Forelimb muscle (tissue), 1 donor: Measurements from ENCODE around the gene KRT77. TPM values are rescaled to one million over a fixed set of nuclear protein-coding genes. Genes with fewer than 3 reads are reported as not detected.
"Not testable (repeated sequence)": the region's sequence is repeated elsewhere in the genome, so short reads cannot be mapped to it uniquely, and the experiment has no call there.

Experiments used
- DNase-seq: peaks from one replicate; pipeline ENCODE4 v3.0.0-alpha.2; 2013; ENCODE audit warnings: low read depth
- polyA plus RNA-seq: library from polyadenylated mRNA; unstranded; fragments of 120-200 nt; gene quantifications from one replicate; pipeline ENCODE4 v1.2.1, GENCODE V29; 2013; ENCODE audit not compliant: insufficient read length

The KRT77 gene
- not detected for polyA plus RNA-seq

GRCh38 chr12:52703424-52703823 is at the start of gene KRT77:
Gene KRT77, minus strand, starts transcription at chr12:52703524. Its CDS starts 90 bp downstream, at chr12:52703434.
- DNase-seq, result no peak

- no peak for DNase-seq
These were observed 49.2 kb upstream of the KRT77 start for GRCh38 chr12:52752516-52752915.

DNA sequence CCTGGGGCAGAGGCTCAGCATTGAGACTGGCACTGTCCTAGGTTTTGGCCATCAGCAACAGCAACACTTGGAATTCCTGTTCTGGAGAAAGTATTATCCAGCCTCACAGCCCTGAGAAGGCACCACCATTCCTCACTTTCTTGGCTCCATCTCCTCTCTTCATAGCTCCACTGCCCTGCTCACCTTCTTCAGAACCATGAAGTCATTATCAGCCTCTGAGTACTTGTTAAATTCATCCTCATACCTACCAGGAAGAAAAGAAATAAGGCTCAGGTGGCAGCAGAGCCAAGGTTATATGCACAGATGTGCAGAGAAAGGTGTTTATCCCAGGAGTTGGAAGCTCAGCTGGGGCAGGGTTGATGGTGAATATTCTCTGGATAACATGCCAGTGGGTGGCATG is 48.5 kb upstream of the KRT77 start:
- DNase-seq, result no peak

DNA sequence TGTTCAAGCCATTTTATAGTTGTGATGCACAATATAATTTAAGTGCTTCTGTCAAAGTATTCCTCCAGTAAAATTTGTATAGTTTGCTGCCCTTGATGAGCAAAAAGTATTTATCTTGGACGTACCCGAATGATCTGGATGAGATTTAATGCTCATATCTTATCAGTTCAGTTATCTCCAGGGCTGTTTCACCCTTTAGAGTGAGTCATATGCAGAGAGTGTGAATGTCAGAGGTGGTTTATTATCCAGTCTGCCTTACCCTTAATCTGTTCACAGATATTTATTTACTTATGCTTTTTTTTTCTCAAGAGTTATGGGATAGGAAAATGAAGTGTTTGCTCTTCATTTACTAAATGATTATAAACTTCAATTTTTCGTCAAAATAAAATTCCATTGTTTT is 47.2 kb upstream of the KRT77 start:
- not testable (repeated sequence) for DNase-seq

DNA sequence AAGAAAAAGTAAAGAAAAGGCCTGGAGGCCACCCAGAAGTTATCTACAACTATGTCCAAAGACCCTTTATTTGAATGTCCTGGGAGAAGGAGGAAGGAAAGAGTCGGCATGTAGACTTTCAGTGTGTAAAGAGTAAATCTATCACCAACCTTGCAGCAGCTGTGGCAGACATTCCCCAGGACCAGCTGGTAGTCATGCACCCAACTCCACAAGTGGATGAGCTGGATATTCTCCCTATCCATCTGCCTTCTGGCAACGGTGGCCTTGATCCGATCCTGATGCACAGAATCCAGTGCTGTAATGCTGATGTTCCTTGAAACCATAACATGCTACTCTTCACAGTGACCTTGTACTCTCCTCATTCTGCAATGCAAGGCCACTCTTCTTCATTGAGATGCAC is 46.5 kb upstream of the KRT77 start:
- no peak for DNase-seq

GRCh38 chr12:52748578-52748977 is 45.3 kb upstream of the KRT77 start:
- DNase-seq, result no peak

DNA sequence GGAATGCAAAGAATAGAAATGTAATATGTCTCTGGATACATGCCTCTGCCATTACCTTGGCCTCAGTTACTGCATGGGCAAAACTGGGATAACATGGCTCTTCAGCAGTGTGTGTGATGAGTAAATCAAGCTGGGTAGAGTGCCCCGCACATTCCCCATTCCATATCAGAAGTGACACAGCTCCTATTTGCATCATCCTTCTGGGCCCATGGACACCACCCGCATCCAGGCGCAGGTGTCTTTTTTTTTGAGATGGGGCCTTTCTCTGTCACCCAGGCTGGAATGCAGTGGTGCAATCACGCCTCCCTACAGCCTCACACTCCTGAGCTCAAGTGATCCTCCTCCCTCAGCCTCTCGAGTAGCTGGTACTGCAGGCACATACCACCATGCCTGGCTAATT is 42.2 kb upstream of the KRT77 start:
- DNase-seq, result no peak

- DNase-seq, result no peak
These were observed 41.3 kb upstream of the KRT77 start for GRCh38 chr12:52744493-52745156.

DNA sequence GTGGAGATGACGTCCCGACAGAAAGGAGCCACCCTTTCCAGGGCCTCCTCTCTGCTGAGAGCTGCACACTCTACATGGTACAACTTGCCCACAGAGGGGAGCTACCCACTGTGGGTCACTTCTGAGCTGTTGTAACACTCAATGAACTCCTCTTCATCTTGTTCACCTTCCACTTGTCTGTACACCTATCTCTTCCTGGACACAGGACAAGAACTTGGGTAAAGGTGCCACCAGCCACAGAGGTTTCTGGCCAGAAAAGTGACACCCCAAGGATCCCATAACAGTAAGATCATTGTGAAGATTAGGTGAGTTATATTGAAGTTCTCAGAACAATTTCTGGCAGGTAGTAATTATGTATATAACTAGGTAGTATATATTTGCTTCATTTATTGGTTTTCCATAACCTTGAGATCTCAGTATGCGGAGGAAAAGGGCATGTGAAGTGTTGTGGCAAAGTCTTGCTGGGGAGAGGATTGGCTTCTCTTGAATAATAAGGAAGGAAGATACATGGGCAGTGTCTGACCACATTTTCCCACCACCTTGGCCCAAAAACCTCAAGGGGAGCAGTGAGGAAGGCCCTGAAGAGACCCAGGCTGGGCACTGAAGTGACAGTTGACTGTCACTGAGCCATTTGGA is 39.6 kb upstream of the KRT77 start:
- no peak for DNase-seq

DNA sequence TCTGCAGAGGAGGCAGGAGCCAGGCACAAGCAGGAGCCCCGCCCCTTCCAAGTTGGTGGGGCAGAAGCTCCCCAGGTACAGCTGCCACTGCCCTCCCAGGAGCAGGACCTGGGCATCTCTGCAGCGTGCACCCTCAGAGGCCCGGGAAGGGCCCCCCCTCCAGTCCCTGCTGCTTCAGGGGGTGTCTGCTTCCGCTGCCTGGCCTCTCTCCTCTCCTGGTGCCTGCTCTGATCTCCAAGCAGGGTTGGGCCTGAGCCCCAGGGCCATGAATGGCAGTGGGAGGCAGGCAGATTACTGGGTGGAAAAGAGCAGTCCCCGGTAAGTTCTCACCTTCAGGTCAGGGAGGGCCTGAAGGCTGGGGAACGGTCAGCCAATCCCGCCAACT is 38.9 kb upstream of the KRT77 start:
- DNase-seq, result no peak

GRCh38 chr12:52741375-52742195 is 38.3 kb upstream of the KRT77 start:
- peak; percentile 57 for DNase-seq

DNA sequence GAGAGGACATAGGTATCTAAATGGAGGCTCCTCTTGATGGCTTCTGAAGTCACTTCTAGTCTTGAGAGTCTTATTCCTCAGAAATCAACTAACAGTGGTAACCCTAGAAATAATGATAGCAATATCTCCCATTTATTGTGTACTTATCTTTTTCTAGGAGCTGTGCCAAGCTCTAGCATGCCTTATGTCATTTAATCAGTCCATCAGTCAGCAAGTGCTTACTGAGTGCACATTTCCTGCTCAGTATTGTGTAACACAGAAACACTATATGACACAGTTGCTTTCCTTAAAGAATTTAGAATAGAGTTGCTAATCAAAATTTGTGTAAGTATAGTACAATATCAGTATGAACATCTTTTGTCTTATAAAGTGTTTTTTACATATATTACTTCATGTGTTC is 37.3 kb upstream of the KRT77 start:
- no peak for DNase-seq

DNA sequence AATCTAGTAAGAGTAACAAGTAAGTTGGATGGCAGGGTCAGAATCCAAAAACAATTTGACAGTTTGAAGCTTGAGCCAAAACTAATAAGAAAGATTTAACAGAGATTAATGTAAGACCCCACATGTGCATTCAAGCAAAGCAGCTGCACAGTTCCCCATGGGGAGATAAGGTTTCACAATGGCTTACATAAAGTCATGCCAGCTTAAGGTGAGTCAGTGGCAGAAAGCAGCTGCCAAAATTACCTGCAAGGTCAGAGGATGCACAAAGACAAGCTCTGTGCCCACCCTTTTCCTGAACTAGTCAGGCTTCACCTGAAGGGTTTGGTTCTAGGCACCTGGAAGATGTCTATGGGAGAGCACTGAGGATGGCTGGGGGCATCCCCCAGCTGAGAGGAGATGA is 36.6 kb upstream of the KRT77 start:
- DNase-seq, result no peak

- no peak for DNase-seq
These were observed 32.7 kb upstream of the KRT77 start for GRCh38 chr12:52735816-52736632.

- DNase-seq, result no peak
These were observed 31.8 kb upstream of the KRT77 start for GRCh38 chr12:52735106-52735505.

DNA sequence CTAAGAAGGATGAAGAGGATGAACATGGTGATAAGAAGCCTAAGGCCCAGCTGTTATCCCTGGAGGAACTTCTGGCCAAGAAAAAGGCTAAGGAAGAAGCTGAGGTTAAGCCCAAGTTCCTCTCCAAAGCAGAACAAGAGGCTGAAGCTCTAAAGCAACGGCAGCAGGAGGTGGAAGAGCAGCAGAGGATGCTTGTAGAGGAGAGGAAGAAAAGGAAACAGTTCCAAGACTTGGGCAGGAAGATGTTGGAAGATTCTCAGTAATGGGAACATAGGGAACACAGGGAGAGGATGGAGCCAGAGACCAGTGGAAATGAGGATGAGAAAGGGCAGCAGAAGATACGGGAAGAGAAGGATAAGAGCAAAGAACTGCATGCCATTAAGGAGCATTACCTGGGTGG is 27.5 kb upstream of the KRT77 start:
- DNase-seq, result no peak

GRCh38 chr12:52730383-52730782 is 27.1 kb upstream of the KRT77 start:
- DNase-seq, result no peak

- DNase-seq, result no peak
These were observed 25.8 kb upstream of the KRT77 start for GRCh38 chr12:52729147-52729546.

- DNase-seq, result no peak
These were observed 25.1 kb upstream of the KRT77 start for GRCh38 chr12:52728374-52728773.

- no peak for DNase-seq
These were observed 23.7 kb upstream of the KRT77 start for GRCh38 chr12:52727037-52727436.

- DNase-seq, result no peak
These were observed 23.1 kb upstream of the KRT77 start for GRCh38 chr12:52726451-52726850.

DNA sequence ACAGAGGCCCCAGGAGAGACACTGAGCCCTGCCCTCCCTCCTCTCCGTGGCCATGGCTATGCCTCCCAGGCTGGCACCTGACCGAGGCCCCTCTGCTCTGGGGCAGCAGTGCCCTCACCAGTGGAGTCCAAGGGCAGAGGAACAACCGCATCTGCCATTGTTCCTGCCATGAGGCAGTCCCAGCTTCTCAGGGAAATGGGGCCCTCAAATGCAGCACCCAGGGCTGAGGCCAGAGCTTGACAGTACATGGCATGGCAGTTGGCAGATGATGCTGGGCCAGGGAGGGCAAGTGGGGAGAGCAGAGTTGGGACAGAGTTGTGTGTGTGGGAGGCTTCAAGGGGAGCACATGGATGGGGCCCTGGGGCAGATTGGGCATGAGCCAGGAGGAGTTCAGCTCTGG is 21.1 kb upstream of the KRT77 start:
- DNase-seq, result no peak
